ENCODE data around the gene UBAP2L. TPM values are rescaled to one million over a fixed set of nuclear protein-coding genes. Genes with fewer than 3 reads are reported as not detected.

UBAP2L gene
- total and polyA plus RNA-seq, 10 of the 15 experiments (the other 5 are each of a cell fraction or from before 2014, with no cell fraction given): 49.9 to 198 (median 152) TPM

DNA sequence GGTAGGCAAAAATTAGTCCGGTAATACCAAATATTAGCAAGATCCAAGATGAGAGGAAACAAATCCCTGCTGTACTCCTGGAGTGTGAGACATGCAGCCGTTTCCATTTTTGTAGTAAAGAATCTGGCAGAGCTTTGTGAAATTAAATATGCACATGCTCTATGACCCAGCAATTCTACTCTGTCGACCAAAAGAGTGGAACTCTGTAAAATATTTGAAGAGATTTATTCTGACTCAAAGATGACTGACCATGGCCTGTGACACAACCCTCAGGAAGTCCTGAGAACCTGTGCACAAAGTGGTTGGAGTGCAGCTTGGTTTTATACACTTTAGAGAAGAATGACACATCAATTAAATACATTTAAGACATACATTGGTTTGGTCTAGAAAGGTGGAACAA is 67.9 kb downstream of the UBAP2L start (continued):
- TF ChIP-seq, protein P1, sequence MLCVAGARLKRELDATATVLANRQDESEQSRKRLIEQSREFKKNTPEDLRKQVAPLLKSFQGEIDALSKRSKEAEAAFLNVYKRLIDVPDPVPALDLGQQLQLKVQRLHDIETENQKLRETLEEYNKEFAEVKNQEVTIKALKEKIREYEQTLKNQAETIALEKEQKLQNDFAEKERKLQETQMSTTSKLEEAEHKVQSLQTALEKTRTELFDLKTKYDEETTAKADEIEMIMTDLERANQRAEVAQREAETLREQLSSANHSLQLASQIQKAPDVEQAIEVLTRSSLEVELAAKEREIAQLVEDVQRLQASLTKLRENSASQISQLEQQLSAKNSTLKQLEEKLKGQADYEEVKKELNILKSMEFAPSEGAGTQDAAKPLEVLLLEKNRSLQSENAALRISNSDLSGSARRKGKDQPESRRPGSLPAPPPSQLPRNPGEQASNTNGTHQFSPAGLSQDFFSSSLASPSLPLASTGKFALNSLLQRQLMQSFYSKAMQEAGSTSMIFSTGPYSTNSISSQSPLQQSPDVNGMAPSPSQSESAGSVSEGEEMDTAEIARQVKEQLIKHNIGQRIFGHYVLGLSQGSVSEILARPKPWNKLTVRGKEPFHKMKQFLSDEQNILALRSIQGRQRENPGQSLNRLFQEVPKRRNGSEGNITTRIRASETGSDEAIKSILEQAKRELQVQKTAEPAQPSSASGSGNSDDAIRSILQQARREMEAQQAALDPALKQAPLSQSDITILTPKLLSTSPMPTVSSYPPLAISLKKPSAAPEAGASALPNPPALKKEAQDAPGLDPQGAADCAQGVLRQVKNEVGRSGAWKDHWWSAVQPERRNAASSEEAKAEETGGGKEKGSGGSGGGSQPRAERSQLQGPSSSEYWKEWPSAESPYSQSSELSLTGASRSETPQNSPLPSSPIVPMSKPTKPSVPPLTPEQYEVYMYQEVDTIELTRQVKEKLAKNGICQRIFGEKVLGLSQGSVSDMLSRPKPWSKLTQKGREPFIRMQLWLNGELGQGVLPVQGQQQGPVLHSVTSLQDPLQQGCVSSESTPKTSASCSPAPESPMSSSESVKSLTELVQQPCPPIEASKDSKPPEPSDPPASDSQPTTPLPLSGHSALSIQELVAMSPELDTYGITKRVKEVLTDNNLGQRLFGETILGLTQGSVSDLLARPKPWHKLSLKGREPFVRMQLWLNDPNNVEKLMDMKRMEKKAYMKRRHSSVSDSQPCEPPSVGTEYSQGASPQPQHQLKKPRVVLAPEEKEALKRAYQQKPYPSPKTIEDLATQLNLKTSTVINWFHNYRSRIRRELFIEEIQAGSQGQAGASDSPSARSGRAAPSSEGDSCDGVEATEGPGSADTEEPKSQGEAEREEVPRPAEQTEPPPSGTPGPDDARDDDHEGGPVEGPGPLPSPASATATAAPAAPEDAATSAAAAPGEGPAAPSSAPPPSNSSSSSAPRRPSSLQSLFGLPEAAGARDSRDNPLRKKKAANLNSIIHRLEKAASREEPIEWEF (IDR thresholded peaks at IDR 0.05; ENCODE audit: insufficient replicate concordance, low read depth, low read length): no peak
- TF ChIP-seq EGR1 (IDR thresholded peaks at IDR 0.05; ENCODE audit: borderline replicate concordance in 1 of 2, low read depth in 2 of 2, low read length in 2 of 2) (no peak), KLF5 (IDR thresholded peaks at IDR 0.05; ENCODE audit: partially characterized antibody) (no peak), RAD51 (IDR thresholded peaks at IDR 0.05) (no peak), HCFC1 (IDR thresholded peaks at IDR 0.05; ENCODE audit: low read length) (no peak), POLR2A (IDR thresholded peaks at IDR 0.05; ENCODE audit: low read depth, low read length) (no peak), GABPA (IDR thresholded peaks at IDR 0.05; ENCODE audit: low read depth) (no peak)
- TF ChIP-seq, protein P2, sequence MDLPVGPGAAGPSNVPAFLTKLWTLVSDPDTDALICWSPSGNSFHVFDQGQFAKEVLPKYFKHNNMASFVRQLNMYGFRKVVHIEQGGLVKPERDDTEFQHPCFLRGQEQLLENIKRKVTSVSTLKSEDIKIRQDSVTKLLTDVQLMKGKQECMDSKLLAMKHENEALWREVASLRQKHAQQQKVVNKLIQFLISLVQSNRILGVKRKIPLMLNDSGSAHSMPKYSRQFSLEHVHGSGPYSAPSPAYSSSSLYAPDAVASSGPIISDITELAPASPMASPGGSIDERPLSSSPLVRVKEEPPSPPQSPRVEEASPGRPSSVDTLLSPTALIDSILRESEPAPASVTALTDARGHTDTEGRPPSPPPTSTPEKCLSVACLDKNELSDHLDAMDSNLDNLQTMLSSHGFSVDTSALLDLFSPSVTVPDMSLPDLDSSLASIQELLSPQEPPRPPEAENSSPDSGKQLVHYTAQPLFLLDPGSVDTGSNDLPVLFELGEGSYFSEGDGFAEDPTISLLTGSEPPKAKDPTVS (IDR thresholded peaks at IDR 0.05; ENCODE audit: low read depth, low read length): no peak
